Esophagus mucosa (tissue), 1 donor: ENCODE data around the gene CDH13. TPM values are rescaled to one million over a fixed set of nuclear protein-coding genes. Genes with fewer than 3 reads are reported as not detected.

Experiments used
- ATAC-seq: fragments of 200-7000 bp; cut with Tn5 transposase; one replicate; pipeline ENCODE4 v1.9.1; 2020
- total RNA-seq: library from RNA; stranded (reverse); gene quantifications from one replicate; pipeline ENCODE4 v1.2.4, GENCODE V29; 2023
- donor health status: DM: yes; HTN: yes; CAD: no.

The CDH13 gene
- total RNA-seq, 1 donor from 2014 or later: 8.4 TPM

DNA sequence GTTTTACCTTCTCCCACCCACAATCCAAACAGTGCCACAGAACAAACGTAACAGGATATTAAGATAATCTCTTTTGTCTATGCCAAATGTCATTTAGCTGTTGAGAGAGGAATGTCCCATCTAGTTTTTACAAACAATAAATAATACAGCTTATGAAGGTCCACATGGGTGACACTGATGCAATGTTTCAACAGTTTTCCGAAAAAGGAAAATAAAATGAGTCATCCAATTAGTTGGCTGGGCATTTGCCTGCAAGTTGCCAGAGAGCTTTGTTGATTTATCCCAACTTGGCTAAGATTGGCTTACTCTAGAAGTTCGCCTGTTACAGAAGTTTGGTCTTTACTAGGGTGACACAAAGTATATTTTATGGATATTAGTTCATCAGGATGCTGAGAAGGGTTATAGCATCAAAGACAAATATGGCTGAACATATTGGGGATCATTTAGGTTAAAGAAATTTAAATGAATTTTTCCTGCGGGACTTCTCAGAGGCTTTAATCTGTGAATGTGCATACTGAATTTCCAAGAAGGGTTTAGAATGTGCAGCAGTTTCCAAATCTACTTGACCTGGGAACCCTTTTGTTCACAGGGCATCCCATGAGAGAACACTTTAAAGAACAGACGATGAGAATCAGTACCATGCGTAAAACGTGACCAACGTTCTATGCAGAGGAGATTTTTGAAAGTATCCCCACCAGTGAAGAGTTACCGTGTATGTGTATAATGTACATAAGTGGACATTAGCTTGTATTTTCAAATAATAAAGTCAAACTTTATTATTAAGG, 73.1 kb downstream of the CDH13 start:
- peak; percentile 33 for ATAC-seq

DNA sequence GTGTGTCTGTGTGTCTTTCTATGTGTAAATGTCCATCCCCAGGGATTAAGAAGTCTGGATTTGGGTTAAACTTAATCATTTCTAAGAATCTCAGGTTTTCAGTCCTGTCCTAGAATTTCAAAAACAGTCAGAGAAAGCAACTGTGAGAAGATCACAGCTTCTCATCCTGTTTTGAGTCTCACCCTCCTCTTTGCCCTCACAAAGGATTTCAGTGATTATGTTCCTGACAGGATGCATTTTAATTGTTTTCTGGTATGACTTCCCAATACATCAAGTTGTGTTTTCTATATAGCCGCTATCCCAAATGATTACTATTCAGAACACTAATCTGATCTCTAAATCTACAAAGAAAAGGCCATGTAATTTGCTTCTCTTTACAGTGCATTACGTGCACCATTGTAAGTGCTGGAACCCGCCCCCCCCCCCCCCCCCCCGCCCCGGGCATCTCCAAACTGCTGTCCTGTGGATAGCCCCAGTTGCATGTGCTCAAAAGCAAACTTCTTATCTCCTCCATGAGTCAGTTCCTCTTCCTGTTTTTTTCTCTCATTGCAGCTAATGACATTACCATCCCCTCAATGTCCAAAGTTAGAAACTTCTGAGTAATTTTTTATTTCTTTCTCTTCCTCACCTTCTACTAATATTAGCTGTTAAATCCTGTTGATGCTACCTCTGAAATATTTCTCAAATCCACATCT, 73.9 kb downstream of the CDH13 start:
- ATAC-seq: no peak

DNA sequence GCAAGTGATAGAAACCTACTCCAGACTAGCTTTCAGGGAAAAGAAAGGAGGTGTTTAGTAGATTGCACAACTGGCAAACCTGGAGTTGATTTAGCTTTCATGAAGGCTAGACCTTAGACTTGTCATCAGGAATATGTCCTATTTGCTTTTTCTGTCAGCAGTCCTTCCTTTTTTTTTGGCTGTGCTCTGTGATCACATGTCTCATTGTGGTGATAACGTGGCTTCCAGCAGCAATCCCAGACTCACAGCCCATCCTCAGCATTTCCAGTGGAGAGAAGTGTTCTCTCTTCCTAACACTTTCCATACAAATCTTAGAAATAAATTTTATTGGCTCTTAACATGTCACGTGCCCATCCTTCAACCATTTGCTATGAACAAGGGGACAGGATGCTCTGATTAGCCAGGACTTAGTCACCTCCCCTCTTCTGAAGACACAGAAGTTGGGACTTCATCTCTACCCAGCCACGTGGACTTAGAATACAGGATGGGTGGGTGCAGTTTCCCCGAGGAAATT, 74.7 kb downstream of the CDH13 start:
- no peak for ATAC-seq

- no peak for ATAC-seq
Measured at GRCh38 chr16:82703161-82703560, 76.4 kb downstream of the CDH13 start.

- no peak for ATAC-seq
Measured at GRCh38 chr16:82703871-82704768, 77.4 kb downstream of the CDH13 start.

DNA sequence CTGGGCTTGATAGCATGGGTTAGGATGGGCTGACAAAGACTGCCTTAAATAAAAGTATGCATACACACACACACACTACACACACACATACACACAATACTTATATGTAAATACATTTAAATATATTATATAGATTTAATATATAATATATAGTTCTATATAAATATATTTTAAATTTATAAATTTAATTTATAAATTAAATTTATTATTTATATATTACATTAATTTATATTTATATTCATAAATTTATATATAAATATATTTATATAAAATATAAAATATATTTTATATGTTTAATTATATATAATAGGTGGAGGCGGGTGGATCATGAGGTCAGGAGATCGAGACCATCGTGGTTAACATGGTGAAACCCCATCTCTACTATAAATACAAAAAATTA, 83.2 kb downstream of the CDH13 start:
- no peak for ATAC-seq

DNA sequence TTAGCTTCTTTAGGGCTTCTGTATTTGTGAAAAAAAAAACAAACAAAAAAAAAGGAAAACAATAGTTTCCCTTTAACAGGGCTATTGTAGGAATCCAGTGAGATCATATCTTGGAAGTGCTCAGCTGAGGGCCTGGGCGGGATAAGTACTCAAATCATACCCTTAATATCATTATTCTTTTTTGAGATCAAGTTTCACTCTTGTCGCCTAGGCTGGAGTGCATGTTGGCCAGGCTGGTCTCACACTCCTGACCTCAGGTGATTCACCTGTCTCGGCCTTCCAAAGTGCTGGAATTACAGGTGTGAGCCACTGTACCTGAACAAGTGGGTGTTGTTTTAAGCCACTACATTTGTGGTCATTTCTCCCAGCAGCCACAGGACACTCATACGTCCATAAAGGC, 87.0 kb downstream of the CDH13 start:
- ATAC-seq: no peak

- no peak for ATAC-seq
Measured at GRCh38 chr16:82715160-82715559, 88.4 kb downstream of the CDH13 start.

DNA sequence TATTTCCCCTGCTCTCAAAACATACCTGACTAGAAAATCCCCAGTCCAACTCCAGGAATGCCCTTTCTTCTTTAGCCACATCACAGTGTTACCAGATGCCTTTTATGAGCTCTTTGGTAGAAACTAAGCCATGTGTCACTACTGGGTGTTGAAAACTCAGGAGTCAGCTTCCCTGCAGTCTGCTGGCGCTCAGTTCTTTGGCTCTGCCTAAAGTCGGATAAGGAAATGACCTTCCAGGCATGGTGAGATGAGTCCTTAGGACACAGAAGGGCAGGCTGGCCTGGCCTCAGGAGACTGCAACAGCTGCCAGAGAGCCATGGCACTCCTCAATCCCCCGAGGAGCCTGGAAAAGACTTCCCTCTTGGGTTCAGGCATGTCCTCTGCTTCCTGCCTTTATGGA, 89.1 kb downstream of the CDH13 start:
- ATAC-seq: no peak

DNA sequence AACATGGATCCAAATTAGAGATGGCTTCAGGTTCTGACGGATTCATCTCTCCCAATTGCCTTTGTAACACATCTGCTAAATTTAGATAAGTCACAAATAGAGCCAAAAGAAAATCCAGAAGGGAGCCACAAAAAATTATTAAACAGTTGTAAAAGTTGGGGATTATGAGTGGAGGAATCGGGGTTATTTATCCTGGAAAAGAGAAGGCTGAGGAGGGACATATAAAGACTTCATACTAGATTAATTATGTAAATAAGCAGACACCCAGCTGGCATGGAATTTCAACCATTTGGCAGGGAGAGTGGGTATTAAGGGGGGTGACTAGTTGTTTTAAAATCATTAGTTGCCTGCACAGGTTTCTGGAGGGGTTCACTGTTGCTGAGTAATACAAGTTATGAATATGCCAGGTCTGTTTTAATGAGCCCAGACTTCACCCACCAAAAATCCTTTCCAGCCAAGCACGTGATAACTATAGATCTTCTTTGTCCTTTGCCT, 89.6 kb downstream of the CDH13 start:
- ATAC-seq: no peak

DNA sequence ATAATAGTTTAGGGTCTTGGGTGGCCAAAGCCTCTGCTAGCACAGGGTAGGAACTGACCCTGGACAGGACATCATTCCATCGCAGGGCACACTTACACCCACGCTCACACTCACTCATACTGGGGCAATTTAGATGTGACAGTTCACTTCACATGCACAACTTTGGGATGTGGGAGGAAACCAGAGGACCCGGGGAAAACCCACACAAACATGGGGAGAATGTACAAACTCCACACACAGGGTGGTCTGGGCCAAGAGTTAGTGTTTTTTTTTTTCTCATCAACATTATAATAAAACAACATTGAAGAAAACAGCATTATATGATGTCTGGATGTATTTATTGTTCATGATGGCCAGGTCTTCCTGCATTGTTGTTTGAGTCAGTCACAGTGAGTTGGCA, 93.6 kb downstream of the CDH13 start:
- no peak for ATAC-seq

- no peak for ATAC-seq
Measured at GRCh38 chr16:82726306-82726705, 99.5 kb downstream of the CDH13 start.

DNA sequence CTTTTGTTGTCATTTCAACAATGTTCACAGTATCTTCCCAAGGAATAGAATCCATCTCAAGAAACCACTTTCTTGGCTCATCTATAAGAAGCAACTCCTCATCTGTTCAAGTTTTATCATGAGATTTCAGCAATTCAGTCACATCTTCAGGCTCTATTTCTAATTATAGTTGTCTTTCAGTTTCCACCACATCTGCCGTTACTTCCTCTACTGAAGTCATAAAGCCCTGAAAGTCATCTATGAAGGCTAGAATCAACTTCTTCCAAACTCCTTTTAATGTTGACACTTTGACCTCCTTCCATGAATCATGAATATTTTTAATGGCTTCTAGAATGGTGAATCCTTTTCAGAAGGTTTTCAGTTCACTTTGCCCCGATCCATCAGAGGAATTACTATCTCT, 102.1 kb downstream of the CDH13 start:
- no peak for ATAC-seq

DNA sequence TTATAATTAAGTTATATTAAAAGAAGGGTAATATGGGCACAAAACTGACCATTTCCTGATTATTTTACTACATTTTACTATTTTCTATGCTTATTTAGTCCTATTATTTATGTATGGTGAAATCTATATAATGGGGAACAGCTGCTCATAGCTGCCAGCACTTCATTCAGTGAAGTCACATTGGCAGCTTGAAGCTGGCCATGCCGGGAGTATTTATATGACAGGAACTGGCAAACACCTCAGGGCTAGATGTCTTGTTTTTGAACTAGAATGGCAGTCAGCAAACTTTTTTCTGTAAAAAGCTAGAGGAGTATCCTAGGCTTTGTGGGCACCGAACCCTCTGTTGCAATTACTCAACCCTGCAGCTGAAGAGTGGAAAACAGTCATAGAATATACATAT, 104.1 kb downstream of the CDH13 start:
- no peak for ATAC-seq

GRCh38 chr16:82732461-82732860, 105.7 kb downstream of the CDH13 start:
- no peak for ATAC-seq

DNA sequence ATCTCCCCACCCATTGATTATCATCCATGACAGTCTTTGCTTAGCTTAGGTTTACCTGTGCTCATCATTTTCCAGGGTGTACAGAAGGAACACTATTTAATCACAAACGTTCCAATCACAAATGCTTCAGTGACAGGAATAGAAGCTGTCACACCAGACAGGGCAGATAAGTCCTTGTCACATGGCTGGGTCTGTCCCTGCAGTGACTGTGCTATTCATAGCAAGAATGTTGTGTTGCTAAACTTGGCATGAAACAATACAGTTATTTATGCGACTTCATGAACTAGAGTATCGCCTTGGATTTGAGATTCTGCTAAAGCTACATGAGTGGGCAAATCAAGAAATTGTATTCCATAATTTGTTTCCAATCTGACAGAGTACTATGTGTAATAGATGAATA, 108.4 kb downstream of the CDH13 start:
- ATAC-seq: no peak

GRCh38 chr16:82735673-82736091, 108.9 kb downstream of the CDH13 start:
- no peak for ATAC-seq

DNA sequence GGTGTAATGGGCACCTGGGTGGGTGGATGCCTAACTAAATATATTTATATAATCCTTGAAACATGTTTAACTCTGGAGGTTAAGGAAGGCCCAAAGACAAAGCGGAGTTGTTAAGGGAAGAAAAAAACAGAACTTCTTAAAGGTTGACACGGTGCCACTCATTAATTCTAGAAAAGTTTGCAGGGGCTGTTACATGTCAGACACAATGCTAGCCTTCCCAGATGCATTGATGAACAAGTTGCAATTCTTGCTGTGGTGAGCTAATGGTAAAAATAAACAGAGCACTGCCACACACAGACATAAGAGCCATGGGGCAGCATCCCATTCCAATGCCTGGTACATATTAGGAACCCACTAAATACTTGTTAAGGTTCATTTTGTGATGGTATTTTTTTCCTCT, 109.5 kb downstream of the CDH13 start:
- no peak for ATAC-seq

DNA sequence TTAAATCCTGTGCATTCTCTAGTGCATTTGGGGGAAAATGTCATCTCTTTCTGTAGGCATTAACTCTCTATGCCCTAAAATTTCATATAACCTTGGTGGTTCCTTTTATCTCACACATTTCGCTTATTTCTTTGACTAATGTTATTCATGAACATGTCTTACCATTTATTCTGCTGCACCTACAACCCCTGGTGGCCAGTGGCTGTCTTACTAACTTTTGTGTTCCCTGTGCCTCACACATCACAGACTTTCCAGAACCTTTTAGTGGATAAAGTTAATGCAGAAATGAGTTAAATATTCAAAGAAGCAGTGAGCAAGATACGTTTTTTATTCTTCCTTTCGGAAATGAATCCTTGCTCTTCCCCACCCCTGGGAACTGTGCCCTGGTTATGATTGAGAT, 111.9 kb downstream of the CDH13 start:
- ATAC-seq: no peak

DNA sequence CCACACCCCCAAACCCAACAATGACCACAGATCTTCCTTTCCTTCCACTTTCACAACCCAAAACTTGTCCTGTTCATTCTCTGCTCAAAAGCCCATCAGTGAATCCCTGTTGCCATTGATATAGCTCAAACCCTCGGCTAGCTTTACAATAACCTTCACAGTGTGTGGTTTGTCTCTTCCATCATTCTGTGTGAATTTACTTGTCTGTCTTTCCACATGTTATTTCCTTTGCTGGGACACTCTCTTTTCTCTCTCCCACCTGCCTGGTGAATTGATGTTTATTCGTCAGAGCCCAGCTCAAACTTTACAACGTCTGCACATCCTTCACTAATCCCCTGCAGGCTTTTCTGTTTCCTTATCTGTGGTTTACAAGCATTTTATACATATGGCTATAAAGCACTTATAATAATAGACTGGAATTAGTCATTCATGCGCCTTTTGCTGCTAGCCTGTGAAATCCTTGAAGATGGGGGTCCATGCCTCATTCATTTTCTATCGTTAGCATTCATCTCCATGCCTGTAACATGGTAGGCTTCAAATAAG, 114.4 kb downstream of the CDH13 start:
- no peak for ATAC-seq

DNA sequence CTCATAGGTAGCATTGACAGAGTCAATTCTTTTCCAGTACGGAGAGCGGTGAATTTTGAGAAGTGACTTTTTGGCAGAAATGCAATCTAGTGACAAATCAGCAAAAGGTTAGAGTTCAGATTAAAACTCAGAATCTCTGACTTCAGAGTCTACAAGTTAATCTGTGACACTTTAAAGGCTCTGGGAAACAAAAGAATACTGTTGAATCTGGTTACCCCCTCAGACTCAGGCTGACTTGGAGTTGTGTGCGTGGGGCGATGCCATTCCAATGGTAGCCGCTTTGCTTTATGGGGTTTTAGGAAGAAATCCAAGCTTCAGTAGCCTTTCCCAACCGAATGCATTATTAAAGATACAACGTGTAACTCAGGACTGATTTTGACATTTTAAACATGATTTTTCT, 118.2 kb downstream of the CDH13 start:
- ATAC-seq: no peak

GRCh38 chr16:82748026-82748425, 121.3 kb downstream of the CDH13 start:
- ATAC-seq: no peak

DNA sequence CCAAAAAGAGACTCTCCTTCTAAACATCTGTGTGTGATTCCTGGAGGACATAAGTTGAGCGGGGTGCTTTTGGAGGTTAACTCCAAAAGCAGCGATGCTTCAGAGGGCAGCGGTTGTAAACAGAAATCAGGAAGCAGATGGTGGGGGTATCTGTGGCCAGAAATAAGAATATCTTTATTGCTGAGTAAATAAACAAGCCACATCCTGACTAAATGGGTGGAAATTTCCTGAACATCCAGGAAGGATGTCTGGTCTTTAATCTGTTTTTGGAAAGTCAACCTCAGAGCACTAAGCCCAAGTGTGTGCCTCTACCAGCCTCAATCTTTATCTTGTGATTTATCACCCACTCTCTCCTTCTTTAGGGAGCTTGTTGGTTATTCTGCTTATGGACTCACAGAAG, 123.3 kb downstream of the CDH13 start:
- ATAC-seq: no peak
